SH-SY5Y (cell line): ENCODE measurements around the gene OR5AU1.

Source experiments
- GATA2 ChIP-seq: IDR thresholded peaks from 2 replicates; pipeline ENCODE4 v1.6.1; 2011; ENCODE audit warnings: mild to moderate bottlenecking, low read depth, low read length
- GATA3 ChIP-seq: IDR thresholded peaks from 2 replicates; pipeline ENCODE4 v1.6.1; 2011; ENCODE audit warnings: low read depth, mild to moderate bottlenecking, low read length, moderate library complexity

OR5AU1 gene

DNA sequence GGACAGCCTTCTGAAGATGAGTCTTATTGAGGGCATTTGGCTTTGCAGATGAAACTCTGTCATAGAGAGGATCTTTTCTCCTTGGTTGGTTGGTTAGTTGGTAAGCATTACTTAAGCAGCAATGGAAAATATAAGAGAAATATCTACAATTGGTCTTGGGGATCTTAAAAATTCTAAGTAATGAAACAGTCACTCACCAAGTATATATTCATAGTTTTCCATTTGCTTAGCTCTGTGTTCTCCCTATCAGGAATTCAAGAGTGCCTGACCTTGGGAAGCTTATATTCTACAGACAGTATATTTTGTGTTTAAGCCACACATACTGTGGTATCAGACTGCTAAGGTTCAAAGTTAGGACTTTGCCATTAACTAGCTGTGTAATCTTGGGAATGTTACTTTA is at the start of gene OR5AU1:
Gene OR5AU1, minus strand, starts transcription at position 101 of the 400 bp plus-strand sequence. CDS start 191 bp downstream, outside the sequence.
- no peak for TF ChIP-seq GATA3

DNA sequence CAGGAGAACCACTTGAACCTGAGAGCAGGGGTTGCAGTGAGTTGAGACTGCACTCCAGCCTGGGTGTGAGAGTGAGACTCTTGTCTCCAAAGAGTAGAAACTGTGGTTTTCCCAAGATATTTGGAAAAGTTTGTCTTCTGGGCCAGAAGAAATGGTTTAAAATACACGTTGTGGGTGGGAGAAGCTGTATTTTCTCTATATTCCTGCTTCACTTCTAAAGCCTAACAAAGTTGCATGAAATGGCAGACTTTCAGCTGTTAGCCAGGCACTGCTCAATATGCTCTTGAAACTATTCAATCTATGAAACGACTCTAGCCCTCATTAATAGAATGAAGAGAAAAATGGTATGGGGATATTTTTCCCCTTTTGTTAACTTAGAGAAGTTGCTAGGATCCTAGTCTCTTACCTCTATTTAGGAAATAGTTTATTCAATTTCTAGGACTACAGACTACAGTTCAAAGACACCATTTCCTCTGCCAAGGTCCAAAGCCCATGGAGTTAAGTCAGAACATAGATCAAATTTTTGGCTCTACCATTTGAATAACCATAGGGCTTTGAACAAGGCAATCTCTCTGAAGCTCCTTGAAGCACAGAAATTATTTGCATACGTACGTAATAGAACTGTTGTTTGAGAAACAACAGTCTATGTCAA is 49.3 kb upstream of the OR5AU1 start:
- no peak for TF ChIP-seq GATA2
- TF ChIP-seq GATA3: no peak

DNA sequence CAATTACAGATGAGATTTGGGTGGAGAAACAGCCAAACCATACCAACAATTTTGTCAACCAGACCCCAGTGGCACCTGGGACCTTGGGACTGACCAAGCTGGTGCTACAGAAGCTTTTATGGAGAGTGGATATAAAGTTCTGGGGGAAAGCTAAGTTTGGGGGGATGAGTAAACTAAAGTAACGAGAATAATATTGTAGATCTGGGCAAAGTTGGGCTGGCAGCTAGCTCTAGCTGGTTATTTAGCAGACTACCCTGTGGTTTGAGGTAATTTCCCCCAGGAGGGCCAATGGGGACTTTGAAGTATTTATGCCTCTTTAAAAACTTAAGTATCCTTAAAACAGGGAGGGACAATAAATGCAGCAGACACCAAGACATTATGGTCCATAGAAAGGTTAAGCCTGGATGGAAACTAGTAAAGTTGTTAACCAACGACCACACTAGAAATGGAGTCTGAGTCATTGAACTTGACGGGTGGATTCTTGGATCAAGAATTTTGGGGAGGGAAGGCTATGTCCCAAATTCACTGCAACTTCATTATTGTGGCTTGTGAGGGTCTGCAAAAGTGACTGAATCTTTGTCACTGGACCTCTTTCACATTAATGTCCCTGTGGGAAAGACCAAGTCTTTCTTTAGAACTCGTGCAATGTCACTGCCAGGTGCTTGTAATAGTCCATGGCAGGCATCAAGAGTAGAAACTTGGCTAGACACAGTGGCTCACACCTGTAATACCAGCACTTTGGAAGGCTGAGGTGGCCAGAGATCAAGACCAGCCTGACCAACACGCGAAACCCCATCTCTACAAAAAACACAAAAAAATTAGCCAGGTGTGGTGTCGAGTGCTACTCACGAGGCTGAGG is 48.5 kb upstream of the OR5AU1 start:
- TF ChIP-seq GATA2 (no peak), GATA3 (no peak)

DNA sequence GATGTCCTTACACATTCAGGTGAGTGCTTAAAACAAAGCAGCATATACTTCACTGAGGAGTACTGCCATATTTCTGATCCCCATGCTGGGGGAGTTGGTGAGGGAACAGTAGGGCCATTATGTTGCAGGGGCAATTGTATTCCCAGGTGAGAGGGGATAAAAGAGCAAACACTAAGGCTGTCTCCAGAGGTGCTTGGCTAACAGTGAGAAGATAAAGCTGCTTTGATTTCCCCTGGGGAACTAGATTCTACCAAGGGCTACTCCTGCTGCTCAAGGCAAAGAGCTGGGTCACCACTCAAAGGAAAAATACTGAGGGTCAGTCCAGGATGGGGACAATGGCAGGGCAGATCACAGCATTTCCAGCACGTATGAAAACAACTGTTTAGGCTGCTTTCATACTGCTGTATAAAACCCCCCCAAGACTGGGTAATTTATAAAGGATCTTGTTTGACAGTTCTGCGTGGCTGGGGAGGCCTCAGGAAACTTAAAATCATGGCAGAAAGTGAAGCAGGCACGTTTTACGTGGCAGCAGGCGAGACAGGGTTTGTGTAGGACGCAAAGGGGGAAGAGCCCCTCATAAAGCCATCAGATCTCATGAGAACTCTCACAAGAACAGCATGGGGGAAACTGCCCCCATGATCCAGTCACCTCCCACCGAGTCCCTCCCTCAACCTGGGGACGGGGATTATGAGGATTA is 47.8 kb upstream of the OR5AU1 start:
- TF ChIP-seq GATA2: no peak
- TF ChIP-seq GATA3: no peak

DNA sequence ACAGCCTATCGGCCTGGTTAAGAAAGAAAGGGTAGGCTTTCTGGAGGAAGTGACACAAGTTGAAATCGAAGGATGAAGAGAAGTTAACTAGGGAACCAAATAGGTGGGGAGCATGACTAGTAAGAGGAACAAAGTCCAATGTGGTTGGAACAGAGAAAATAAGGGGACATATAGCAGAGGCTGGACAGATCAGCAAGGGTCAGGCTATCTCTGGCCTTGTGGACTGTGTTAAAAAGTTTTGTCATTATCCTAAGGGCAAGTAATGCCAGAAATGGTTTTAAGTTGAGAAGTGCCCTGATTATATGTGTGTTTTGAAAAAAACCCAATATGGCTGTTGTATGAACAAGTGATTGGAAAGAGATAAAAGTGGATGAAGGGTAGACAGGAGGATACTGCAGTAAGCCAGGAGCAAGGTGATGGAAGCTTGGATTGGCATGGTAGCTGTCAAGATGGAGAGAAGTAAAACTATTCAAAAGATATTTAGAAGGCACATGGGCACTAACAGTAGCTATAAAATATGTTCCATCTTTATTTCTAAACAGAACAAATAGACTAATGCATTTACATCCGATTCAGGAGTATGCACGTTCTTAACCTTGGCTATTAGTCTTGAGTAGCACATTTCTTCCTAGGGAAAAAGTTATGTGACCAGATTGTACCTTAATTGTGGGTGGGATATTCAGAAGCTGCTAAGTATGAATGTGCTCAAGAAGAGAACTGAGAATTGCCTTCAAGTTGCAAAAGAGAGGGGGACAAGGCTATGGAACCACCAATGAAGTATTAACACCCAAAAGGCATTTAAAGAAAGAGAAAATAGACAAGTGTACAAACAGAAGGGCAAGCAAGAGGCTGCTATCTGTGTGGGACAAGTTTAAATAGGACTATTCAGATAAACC is 46.8 kb upstream of the OR5AU1 start:
- TF ChIP-seq GATA3 (no peak), GATA2 (no peak)

DNA sequence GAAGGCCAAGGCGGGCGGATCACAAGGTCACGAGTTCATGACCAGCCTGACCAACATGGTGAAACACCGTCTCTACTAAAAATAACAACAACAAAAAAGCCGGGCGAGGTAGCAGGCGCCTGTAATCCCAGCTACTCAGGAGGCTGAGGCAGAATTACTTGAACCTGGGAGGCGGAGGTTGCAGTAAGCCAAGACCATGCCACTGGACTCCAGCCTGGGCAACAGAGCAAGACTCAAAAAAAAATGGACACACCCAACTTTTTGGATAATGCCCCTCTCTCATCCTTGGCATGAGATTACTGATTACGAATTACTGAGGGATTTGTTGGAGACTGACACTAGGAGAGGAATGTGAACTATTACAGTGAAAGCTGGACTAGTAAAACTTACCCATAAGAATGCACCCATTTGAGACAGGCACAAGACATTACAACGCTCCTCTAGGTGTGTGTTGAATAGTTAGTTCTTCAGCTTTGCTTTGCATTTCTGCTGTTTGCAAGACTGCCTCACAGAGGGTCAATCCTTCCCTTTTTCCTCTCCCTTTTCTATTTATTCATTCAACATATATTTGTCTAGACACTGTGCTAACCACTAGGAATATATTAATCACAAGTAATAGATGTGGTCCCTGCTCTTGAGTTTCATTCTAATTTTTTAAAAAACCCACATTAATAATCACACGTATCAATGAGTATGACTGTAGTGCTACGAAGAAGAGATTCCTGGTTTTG is 46.0 kb upstream of the OR5AU1 start:
- no peak for TF ChIP-seq GATA2
- TF ChIP-seq GATA3: no peak

DNA sequence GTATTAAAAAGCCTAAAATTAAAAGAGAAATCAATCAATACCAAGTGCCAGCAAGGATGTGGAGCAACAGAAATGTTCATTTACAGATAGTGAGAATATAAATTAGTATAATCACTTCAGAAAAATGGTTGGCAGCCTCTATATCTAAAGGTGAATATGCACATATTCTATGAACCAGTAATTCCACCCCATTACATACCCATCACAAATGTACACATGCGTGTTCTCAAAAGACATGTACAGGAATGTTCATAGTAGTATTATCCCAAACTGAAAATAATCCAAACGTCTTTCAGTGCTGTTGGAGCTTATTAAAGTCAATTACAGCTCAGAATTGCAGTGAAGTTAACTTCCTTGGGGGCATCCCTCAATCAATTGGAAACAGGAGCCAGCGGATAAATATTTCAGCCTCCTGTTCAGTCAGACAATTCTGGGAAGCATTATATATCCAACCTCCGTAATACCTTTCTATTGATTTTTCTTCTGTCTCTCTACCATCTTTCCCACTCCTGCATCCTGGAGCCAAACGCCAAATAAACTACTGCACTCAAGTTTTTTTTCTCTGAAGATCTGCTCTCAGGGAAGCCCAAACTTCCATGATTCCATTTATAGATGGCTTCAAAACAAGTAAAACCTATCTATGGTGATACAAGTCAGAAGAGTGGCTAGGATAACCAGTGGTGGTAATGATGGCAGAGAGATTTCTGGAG is 45.0 kb upstream of the OR5AU1 start:
- TF ChIP-seq GATA3: no peak
- no peak for TF ChIP-seq GATA2

DNA sequence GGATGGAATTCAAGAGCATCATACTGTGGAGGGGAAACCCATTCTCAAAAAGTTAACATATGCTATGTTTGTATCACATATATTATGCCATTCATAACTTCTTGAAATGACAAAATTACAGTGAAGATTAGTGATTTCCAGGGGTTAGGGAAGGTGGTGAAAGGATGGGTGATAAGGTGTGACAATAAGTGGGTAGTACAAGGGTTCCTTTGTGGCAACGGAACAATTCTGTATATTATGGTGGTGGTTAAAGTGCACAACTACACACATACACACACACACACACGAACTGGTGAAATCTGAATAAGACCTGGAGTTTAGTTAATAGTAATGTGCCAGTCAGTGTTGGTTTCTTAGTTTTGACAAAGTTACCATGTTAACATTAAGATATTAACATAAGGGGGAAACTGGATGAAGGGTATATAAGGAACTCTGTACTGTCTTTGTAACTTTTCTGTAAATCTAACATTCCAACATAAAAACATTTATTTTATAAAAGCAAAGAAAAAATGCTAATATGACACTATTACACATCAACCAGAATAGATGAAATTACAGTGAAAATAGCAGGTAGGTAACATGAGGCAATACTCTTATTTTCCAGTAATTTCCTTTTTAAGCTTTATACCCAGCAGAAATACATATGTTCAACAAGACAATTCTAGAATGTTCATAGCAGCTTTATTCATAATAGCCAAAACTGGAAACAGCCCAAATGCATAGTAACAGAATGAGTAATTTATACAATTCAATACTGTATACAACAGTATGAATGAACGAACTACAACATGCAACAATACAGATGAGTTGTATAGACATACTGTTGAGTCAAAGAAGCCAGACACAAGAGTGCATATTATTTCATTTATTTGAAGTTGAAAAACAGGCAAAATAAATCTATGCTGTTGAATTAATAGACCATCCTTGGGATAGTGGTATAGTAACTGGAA is 44.0 kb upstream of the OR5AU1 start:
- no peak for TF ChIP-seq GATA2
- no peak for TF ChIP-seq GATA3

DNA sequence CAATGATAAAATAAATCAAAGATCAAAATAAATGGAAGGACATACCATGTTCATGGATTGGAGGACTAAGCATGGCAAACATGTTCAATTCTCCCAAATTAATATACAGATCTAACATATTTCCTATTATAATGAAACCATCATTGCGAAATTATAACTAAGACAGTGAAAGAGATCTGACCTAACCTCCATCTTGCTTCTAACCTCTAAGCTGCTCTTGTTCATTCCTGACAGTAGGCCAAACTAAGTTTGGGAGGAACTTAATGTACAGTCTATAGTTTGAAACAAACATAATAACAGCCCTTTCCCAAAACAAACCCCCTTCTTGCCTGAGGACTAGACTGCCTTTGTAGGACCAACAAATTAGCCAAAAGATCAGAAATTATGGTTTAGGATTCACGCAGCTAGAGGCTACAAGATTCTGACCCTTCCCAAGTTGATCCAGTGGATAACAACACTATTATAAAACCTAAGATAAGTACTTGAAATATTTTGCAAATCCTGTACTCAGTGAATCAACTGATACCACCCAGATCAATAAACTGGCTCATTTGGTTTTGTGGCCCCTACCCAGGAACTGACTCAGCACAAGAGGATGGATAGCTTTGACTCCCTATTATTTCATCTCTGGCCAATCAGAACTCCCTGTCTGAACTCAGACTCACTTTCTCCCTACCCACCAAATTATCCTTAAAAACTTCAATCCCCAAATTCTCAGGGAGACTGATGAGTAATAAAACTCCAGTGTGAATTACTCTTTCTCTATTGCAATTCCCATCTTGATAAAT is 41.7 kb upstream of the OR5AU1 start:
- no peak for TF ChIP-seq GATA3

DNA sequence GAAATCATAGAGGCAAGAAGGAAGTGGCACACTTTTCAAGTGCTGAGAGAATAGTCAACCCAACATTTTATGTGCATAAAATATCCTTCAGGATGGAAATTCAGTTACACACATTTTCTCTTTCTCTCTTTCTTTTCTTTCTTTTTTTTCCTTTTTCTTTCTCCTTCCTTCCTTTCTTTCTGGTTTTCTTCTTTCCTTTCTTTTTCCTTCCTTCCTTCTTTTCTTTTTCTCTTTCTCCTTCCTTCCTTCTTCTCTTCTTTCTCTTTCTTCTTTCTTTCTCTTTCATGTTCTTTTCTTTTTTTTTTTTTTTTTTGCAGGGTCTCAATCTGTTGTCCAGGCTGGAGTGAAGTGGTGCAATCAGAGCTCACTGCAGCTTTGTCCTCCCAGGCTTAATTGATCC is 38.7 kb upstream of the OR5AU1 start:
- TF ChIP-seq GATA2: no peak
- no peak for TF ChIP-seq GATA3

DNA sequence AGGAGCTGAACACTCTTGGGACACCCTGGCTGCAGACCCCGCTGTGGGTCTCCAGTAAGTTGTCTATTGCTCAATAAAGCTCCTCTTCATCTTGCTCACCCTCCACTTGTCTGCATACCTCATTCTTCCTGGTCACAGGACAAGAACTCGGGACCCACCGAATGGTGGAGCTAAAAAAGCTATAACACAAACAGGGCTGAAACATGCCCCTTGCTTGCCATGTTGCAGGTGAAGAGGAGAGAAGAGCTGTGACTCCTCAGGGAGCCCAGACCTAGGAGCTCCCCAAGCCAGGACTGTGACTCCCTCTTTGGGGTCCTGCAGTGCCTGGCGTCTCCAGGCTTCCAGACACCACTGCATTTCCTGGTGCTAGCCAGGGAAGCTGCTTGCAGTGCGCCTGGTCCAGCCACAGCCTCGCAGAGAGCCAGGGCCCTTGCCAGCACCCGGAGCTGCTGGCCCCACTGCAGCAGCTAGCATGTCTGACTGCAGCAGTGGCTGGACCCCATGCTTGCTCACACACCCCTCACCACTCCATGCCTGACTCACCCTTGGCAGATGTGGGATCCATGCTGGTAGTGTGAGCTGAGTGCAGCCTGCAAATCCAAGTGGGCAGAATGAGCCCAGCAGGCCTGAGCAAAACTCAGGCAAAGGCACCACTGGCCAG is 37.1 kb upstream of the OR5AU1 start:
- no peak for TF ChIP-seq GATA3
- no peak for TF ChIP-seq GATA2
